GM23338 (cell line): ENCODE data around the gene EXOC6. TPM values are rescaled to one million over a fixed set of nuclear protein-coding genes. Genes with fewer than 3 reads are reported as not detected.
A peak's percentile ranks its signal among the peaks of the same experiment; 100 is the strongest.

Experiments used
- ATAC-seq: fragments of 200-7000 bp; cut with Tn5 transposase; 3 replicates; pipeline ENCODE4 v1.9.1; 2020
- DNase-seq: peaks from one replicate; pipeline ENCODE4 v3.0.0-alpha.2; 2015; ENCODE audit warnings: low spot score
- H2AFZ ChIP-seq: fragments of 200-600 bp; sonication (generic); 2 replicates; pipeline ENCODE4 v1.8.0; 2016; ENCODE audit warnings: antibody characterized with exemption, mild to moderate bottlenecking, moderate library complexity
- H3F3A ChIP-seq: fragments of 200-600 bp; sonication (generic); replicated peaks from 2 replicates; pipeline ENCODE4 v1.8.0; 2017; ENCODE audit warnings: antibody characterized with exemption, mixed run types, low read depth
- H3K27ac ChIP-seq: fragments of 200-600 bp; sonication (generic); 2 replicates; pipeline ENCODE4 v1.6.1; 2016; ENCODE audit warnings: low read depth
- H3K27me3 ChIP-seq: fragments of 200-600 bp; sonication (generic); 2 replicates; pipeline ENCODE4 v1.8.0; 2016; ENCODE audit warnings: mild to moderate bottlenecking, mixed run types, moderate library complexity; ENCODE audit not compliant: insufficient read depth
- H3K36me3 ChIP-seq: fragments of 200-600 bp; sonication (generic); 2 replicates; pipeline ENCODE4 v1.8.0; 2016; ENCODE audit warnings: mild to moderate bottlenecking; ENCODE audit not compliant: insufficient read depth
- H3K4me1 ChIP-seq: fragments of 200-600 bp; sonication (generic); 2 replicates; pipeline ENCODE4 v1.8.0; 2016; ENCODE audit warnings: mild to moderate bottlenecking, moderate library complexity; ENCODE audit not compliant: insufficient read depth
- H3K4me2 ChIP-seq: fragments of 200-600 bp; sonication (generic); 2 replicates; pipeline ENCODE4 v1.7.1; 2017; ENCODE audit warnings: mixed run types
- H3K4me3 ChIP-seq: fragments of 200-600 bp; sonication (generic); 2 replicates; pipeline ENCODE4 v1.6.1; 2016; ENCODE audit warnings: mixed run types
- H3K79me2 ChIP-seq: fragments of 200-600 bp; sonication (generic); replicated peaks from 2 replicates; pipeline ENCODE4 v1.8.0; 2017; ENCODE audit warnings: mild to moderate bottlenecking; ENCODE audit not compliant: insufficient read depth
- H3K9me2 ChIP-seq: fragments of 200-600 bp; sonication (generic); 2 replicates; pipeline ENCODE4 v1.8.0; 2017; ENCODE audit not compliant: insufficient read depth
- H4K20me1 ChIP-seq: fragments of 200-600 bp; sonication (generic); replicated peaks from 2 replicates; pipeline ENCODE4 v1.8.0; 2017; ENCODE audit warnings: mild to moderate bottlenecking; ENCODE audit not compliant: insufficient read depth
- H3K27ac Mint-ChIP-seq: 2 replicates; pipeline ENCODE4 v1.8.0; 2020; ENCODE audit warnings: inconsistent platforms, mild to moderate bottlenecking, moderate library complexity, mixed read lengths
- H3K27me3 Mint-ChIP-seq: 3 replicates; pipeline ENCODE4 v1.8.0; 2022; ENCODE audit warnings: low read depth, mild to moderate bottlenecking, moderate library complexity, mixed read lengths, inconsistent platforms; ENCODE audit not compliant: insufficient read depth, poor library complexity
- H3K36me3 Mint-ChIP-seq: 3 replicates; pipeline ENCODE4 v1.8.0; 2021; ENCODE audit warnings: low read depth, mild to moderate bottlenecking, inconsistent platforms, moderate library complexity, mixed read lengths
- H3K4me1 Mint-ChIP-seq: 3 replicates; pipeline ENCODE4 v1.8.0; 2020; ENCODE audit warnings: mild to moderate bottlenecking, inconsistent platforms, mixed read lengths
- H3K4me3 Mint-ChIP-seq: 3 replicates; pipeline ENCODE4 v1.8.0; 2021; ENCODE audit warnings: moderate library complexity, mild to moderate bottlenecking, inconsistent platforms, mixed read lengths
- H3K9me3 Mint-ChIP-seq: 3 replicates; pipeline ENCODE4 v1.8.0; 2020; ENCODE audit warnings: moderate library complexity, mild to moderate bottlenecking, inconsistent platforms, mixed read lengths
- CREB1 ChIP-seq: fragments of 250-450 bp; sonication (Bioruptor Pico); IDR thresholded peaks from 2 replicates; pipeline ENCODE4 v1.5.0; 2020; ENCODE audit warnings: low read depth, mild to moderate bottlenecking, moderate library complexity
- CTCF ChIP-seq, 2 experiments: fragments of 200-600 bp in 1 of 2; sonication (generic) in 1 of 2; conservative IDR thresholded peaks; 2 replicates each; pipeline versions ENCODE4 v1.5.1 to v1.6.1; 2016 to 2017; ENCODE audit warnings: antibody characterized with exemption in 2 of 2, low read depth in 2 of 2, mild to moderate bottlenecking in 2 of 2, moderate library complexity in 1 of 2
- EZH2phosphoT487 ChIP-seq: fragments of 200-600 bp; sonication (generic); IDR thresholded peaks from one replicate; pipeline ENCODE4 v1.8.1; 2018; ENCODE audit warnings: antibody characterized with exemption; ENCODE audit not compliant: unreplicated experiment
- polyA plus RNA-seq: library from polyadenylated mRNA; unstranded; fragments of >200 nt; fragmentation: Nextera tagmentation; extraction: Ambion mirVana; gene quantifications from 2 replicates; pipeline ENCODE4 v1.2.1, GENCODE V29; 2016
- total RNA-seq: library from RNA; depleted of rRNA; stranded (reverse); fragments of >200 nt; shearing (Covaris generic); gene quantifications from 2 replicates; pipeline ENCODE4 v1.2.3, GENCODE V29; 2014
- TF ChIP-seq, protein P1 (sequence below): fragments of 250-450 bp; sonication (Bioruptor Pico); IDR thresholded peaks from 2 replicates; pipeline ENCODE4 v1.5.0; 2020; ENCODE audit warnings: mild to moderate bottlenecking, moderate library complexity

The EXOC6 gene
- total and polyA plus RNA-seq, 2 experiments from 2014 or later, result 5.0 to 6.0 TPM

DNA sequence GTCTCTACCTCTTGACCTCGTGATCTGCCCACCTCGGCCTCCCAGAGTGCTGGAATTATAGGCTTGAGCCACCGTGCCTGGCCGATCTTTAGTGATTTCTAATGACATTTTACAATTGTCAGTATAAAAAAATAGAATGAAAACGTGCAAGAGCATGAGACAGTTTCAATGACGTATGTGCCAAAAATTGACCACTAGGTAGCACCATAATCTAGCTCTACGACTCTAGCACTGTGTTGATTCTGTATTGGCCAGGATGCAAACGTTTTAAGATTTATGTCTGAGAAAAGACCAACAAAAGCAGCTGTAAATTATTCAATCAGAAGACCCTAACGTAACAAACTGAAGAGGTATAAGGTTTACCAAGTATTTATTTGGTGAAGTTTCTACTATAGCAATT, 25.4 kb upstream of the EXOC6 start:
- Mint-ChIP-seq H3K36me3 (no peaks in the 10 kb centered on the region), H3K27ac (no peak overlapping the region), H3K27me3 (peaks cover 4% of the 10 kb centered on the region), H3K9me3 (no peaks in the 10 kb centered on the region), H3K4me1 (peaks cover 6% of the 10 kb centered on the region; the same call in 2 of the 3 replicates), H3K4me3 (no peak overlapping the region)
- no peaks in the 10 kb centered on the region for H3F3A ChIP-seq
- no peaks in the 10 kb centered on the region for H3K79me2 ChIP-seq
- H3K27me3 ChIP-seq, result no peaks in the 10 kb centered on the region
- no peak overlapping the region for H2AFZ ChIP-seq
- H3K4me3 ChIP-seq, result no peak overlapping the region
- H3K4me2 ChIP-seq, result no peak overlapping the region
- DNase-seq, result no peak
- H3K9me2 ChIP-seq, result no peaks in the 10 kb centered on the region
- no peaks in the 10 kb centered on the region for H3K36me3 ChIP-seq
- no peaks in the 10 kb centered on the region for H3K4me1 ChIP-seq
- H4K20me1 ChIP-seq, result no peaks in the 10 kb centered on the region
- TF ChIP-seq, protein P1, sequence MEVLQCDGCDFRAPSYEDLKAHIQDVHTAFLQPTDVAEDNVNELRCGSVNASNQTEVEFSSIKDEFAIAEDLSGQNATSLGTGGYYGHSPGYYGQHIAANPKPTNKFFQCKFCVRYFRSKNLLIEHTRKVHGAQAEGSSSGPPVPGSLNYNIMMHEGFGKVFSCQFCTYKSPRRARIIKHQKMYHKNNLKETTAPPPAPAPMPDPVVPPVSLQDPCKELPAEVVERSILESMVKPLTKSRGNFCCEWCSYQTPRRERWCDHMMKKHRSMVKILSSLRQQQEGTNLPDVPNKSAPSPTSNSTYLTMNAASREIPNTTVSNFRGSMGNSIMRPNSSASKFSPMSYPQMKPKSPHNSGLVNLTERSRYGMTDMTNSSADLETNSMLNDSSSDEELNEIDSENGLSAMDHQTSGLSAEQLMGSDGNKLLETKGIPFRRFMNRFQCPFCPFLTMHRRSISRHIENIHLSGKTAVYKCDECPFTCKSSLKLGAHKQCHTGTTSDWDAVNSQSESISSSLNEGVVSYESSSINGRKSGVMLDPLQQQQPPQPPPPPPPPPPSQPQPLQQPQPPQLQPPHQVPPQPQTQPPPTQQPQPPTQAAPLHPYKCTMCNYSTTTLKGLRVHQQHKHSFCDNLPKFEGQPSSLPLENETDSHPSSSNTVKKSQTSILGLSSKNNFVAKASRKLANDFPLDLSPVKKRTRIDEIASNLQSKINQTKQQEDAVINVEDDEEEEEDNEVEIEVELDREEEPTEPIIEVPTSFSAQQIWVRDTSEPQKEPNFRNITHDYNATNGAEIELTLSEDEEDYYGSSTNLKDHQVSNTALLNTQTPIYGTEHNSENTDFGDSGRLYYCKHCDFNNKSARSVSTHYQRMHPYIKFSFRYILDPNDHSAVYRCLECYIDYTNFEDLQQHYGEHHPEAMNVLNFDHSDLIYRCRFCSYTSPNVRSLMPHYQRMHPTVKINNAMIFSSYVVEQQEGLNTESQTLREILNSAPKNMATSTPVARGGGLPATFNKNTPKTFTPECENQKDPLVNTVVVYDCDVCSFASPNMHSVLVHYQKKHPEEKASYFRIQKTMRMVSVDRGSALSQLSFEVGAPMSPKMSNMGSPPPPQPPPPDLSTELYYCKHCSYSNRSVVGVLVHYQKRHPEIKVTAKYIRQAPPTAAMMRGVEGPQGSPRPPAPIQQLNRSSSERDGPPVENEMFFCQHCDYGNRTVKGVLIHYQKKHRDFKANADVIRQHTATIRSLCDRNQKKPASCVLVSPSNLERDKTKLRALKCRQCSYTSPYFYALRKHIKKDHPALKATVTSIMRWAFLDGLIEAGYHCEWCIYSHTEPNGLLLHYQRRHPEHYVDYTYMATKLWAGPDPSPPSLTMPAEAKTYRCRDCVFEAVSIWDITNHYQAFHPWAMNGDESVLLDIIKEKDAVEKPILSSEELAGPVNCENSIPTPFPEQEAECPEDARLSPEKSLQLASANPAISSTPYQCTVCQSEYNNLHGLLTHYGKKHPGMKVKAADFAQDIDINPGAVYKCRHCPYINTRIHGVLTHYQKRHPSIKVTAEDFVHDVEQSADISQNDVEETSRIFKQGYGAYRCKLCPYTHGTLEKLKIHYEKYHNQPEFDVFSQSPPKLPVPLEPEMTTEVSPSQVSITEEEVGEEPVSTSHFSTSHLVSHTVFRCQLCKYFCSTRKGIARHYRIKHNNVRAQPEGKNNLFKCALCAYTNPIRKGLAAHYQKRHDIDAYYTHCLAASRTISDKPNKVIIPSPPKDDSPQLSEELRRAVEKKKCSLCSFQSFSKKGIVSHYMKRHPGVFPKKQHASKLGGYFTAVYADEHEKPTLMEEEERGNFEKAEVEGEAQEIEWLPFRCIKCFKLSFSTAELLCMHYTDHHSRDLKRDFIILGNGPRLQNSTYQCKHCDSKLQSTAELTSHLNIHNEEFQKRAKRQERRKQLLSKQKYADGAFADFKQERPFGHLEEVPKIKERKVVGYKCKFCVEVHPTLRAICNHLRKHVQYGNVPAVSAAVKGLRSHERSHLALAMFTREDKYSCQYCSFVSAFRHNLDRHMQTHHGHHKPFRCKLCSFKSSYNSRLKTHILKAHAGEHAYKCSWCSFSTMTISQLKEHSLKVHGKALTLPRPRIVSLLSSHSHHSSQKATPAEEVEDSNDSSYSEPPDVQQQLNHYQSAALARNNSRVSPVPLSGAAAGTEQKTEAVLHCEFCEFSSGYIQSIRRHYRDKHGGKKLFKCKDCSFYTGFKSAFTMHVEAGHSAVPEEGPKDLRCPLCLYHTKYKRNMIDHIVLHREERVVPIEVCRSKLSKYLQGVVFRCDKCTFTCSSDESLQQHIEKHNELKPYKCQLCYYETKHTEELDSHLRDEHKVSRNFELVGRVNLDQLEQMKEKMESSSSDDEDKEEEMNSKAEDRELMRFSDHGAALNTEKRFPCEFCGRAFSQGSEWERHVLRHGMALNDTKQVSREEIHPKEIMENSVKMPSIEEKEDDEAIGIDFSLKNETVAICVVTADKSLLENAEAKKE (CRISPR knock-in tag), result no peak
- TF ChIP-seq CTCF (conservative IDR thresholded peaks at IDR 0.05; ENCODE audit: low read depth in 2 of 2), result peak; percentile 39 to 51
- no peak overlapping the region for H3K27ac ChIP-seq
- ATAC-seq, result no peak

- Histone ChIP-seq H3K9me2 (peaks cover 10% of the 10 kb centered on the region; the same call in 1 of the 2 replicates), H3K4me3 (no peak overlapping the region), H3K27ac (no peak overlapping the region), H3K4me1 (no peaks in the 10 kb centered on the region), H3K4me2 (no peak overlapping the region), H2AFZ (no peak overlapping the region), H3K27me3 (no peaks in the 10 kb centered on the region), H3K36me3 (no peaks in the 10 kb centered on the region), H3F3A (no peaks in the 10 kb centered on the region), H4K20me1 (no peaks in the 10 kb centered on the region), H3K79me2 (no peaks in the 10 kb centered on the region)
- Mint-ChIP-seq H3K4me3 (no peak overlapping the region), H3K4me1 (peaks cover 13% of the 10 kb centered on the region), H3K9me3 (no peaks in the 10 kb centered on the region; the same call in 2 of the 3 replicates), H3K36me3 (no peaks in the 10 kb centered on the region), H3K27ac (no peak overlapping the region; the same call in 1 of the 2 replicates), H3K27me3 (peaks cover 4% of the 10 kb centered on the region)
- ATAC-seq (no peak), DNase-seq (no peak)
- TF ChIP-seq, protein P1 (CRISPR knock-in tag), result no peak
- no peak for TF ChIP-seq EZH2phosphoT487
- TF ChIP-seq CREB1, result no peak
Measured at GRCh38 chr10:92826061-92826460, 22.3 kb upstream of the EXOC6 start.
